ENCODE results near the gene PTPN1.

PTPN1 gene

GRCh38 chr20:50509923-50510705 is at the start of gene PTPN1:
TSS of gene PTPN1 (plus strand) at chr20:50510383. CDS start at chr20:50510528, 145 bp downstream.
- Mint-ChIP-seq H3K9me3 (no peaks in the 10 kb centered on the region), H3K4me3 (peak within 1 kb of the TSS; percentile 97), H3K27ac (peak within 1 kb of the TSS; percentile 91), H3K36me3 (ENCODE audit: low read depth) (peaks cover 20% of the 10 kb centered on the region), H3K4me1 (ENCODE audit: low read depth) (peaks cover 54% of the 10 kb centered on the region), H3K27me3 (no peaks in the 10 kb centered on the region)

- no peaks in the 10 kb centered on the region for H3K9me3 Mint-ChIP-seq
- H3K27me3 Mint-ChIP-seq: peaks cover 12% of the 10 kb centered on the region
- H3K4me3 Mint-ChIP-seq: no peak overlapping the region
- H3K27ac Mint-ChIP-seq: peak overlapping the region; percentile 49
- peaks cover 5% of the 10 kb centered on the region for H3K4me1 Mint-ChIP-seq (ENCODE audit: low read depth)
- H3K36me3 Mint-ChIP-seq (ENCODE audit: low read depth): no peaks in the 10 kb centered on the region
These were observed 49.4 kb upstream of the PTPN1 start for GRCh38 chr20:50460608-50461267.

GRCh38 chr20:50462093-50462690 is 48.0 kb upstream of the PTPN1 start:
- Mint-ChIP-seq H3K27ac (no peak overlapping the region), H3K4me1 (ENCODE audit: low read depth) (peaks cover 5% of the 10 kb centered on the region), H3K4me3 (no peak overlapping the region), H3K9me3 (no peaks in the 10 kb centered on the region), H3K27me3 (peaks cover 7% of the 10 kb centered on the region), H3K36me3 (ENCODE audit: low read depth) (no peaks in the 10 kb centered on the region)

- Mint-ChIP-seq H3K36me3 (ENCODE audit: low read depth) (no peaks in the 10 kb centered on the region), H3K4me1 (ENCODE audit: low read depth) (peaks cover 5% of the 10 kb centered on the region), H3K9me3 (no peaks in the 10 kb centered on the region), H3K27me3 (peaks cover 4% of the 10 kb centered on the region), H3K27ac (no peak overlapping the region), H3K4me3 (no peak overlapping the region)
These were observed 46.0 kb upstream of the PTPN1 start for GRCh38 chr20:50464026-50464724.

GRCh38 chr20:50464725-50465650 is 45.2 kb upstream of the PTPN1 start:
- H3K4me1 Mint-ChIP-seq (ENCODE audit: low read depth): peaks cover 5% of the 10 kb centered on the region
- no peak overlapping the region for H3K4me3 Mint-ChIP-seq
- H3K27ac Mint-ChIP-seq: no peak overlapping the region
- H3K27me3 Mint-ChIP-seq: no peaks in the 10 kb centered on the region
- no peaks in the 10 kb centered on the region for H3K36me3 Mint-ChIP-seq (ENCODE audit: low read depth)
- H3K9me3 Mint-ChIP-seq: no peaks in the 10 kb centered on the region

GRCh38 chr20:50467174-50467573 is 43.0 kb upstream of the PTPN1 start:
- H3K27ac Mint-ChIP-seq: no peak overlapping the region
- no peak overlapping the region for H3K4me3 Mint-ChIP-seq
- H3K4me1 Mint-ChIP-seq (ENCODE audit: low read depth): peaks cover 9% of the 10 kb centered on the region
- H3K36me3 Mint-ChIP-seq (ENCODE audit: low read depth): no peaks in the 10 kb centered on the region
- no peaks in the 10 kb centered on the region for H3K27me3 Mint-ChIP-seq
- H3K9me3 Mint-ChIP-seq: no peaks in the 10 kb centered on the region

- Mint-ChIP-seq H3K9me3 (no peaks in the 10 kb centered on the region), H3K36me3 (ENCODE audit: low read depth) (no peaks in the 10 kb centered on the region), H3K27ac (no peak overlapping the region), H3K27me3 (no peaks in the 10 kb centered on the region), H3K4me3 (no peak overlapping the region), H3K4me1 (ENCODE audit: low read depth) (peaks cover 11% of the 10 kb centered on the region)
These were observed 42.3 kb upstream of the PTPN1 start for GRCh38 chr20:50467718-50468356.

GRCh38 chr20:50468378-50468798 is 41.8 kb upstream of the PTPN1 start:
- H3K4me1 Mint-ChIP-seq (ENCODE audit: low read depth): peaks cover 16% of the 10 kb centered on the region
- no peaks in the 10 kb centered on the region for H3K36me3 Mint-ChIP-seq (ENCODE audit: low read depth)
- H3K27me3 Mint-ChIP-seq: no peaks in the 10 kb centered on the region
- no peaks in the 10 kb centered on the region for H3K9me3 Mint-ChIP-seq
- no peak overlapping the region for H3K27ac Mint-ChIP-seq
- no peak overlapping the region for H3K4me3 Mint-ChIP-seq

GRCh38 chr20:50469176-50469723 is 40.9 kb upstream of the PTPN1 start:
- Mint-ChIP-seq H3K4me1 (ENCODE audit: low read depth) (peaks cover 17% of the 10 kb centered on the region), H3K27me3 (no peaks in the 10 kb centered on the region), H3K9me3 (no peaks in the 10 kb centered on the region), H3K36me3 (ENCODE audit: low read depth) (no peaks in the 10 kb centered on the region), H3K4me3 (no peak overlapping the region), H3K27ac (no peak overlapping the region)

GRCh38 chr20:50469796-50470195 is 40.4 kb upstream of the PTPN1 start:
- Mint-ChIP-seq H3K9me3 (no peaks in the 10 kb centered on the region), H3K4me1 (ENCODE audit: low read depth) (peaks cover 17% of the 10 kb centered on the region), H3K27me3 (no peaks in the 10 kb centered on the region), H3K36me3 (ENCODE audit: low read depth) (no peaks in the 10 kb centered on the region), H3K4me3 (no peak overlapping the region), H3K27ac (no peak overlapping the region)

GRCh38 chr20:50470264-50470858 is 39.8 kb upstream of the PTPN1 start:
- no peaks in the 10 kb centered on the region for H3K9me3 Mint-ChIP-seq
- no peaks in the 10 kb centered on the region for H3K36me3 Mint-ChIP-seq (ENCODE audit: low read depth)
- H3K27ac Mint-ChIP-seq: peak overlapping the region; percentile 2
- no peak overlapping the region for H3K4me3 Mint-ChIP-seq
- H3K4me1 Mint-ChIP-seq (ENCODE audit: low read depth): peaks cover 17% of the 10 kb centered on the region
- H3K27me3 Mint-ChIP-seq: no peaks in the 10 kb centered on the region

GRCh38 chr20:50471231-50471630 is 39.0 kb upstream of the PTPN1 start:
- Mint-ChIP-seq H3K27me3 (no peaks in the 10 kb centered on the region), H3K27ac (no peak overlapping the region), H3K4me3 (no peak overlapping the region), H3K4me1 (ENCODE audit: low read depth) (peaks cover 23% of the 10 kb centered on the region), H3K9me3 (no peaks in the 10 kb centered on the region), H3K36me3 (ENCODE audit: low read depth) (no peaks in the 10 kb centered on the region)
